Measurements from ENCODE around the gene TRAF3IP3.

The TRAF3IP3 gene, protein sequence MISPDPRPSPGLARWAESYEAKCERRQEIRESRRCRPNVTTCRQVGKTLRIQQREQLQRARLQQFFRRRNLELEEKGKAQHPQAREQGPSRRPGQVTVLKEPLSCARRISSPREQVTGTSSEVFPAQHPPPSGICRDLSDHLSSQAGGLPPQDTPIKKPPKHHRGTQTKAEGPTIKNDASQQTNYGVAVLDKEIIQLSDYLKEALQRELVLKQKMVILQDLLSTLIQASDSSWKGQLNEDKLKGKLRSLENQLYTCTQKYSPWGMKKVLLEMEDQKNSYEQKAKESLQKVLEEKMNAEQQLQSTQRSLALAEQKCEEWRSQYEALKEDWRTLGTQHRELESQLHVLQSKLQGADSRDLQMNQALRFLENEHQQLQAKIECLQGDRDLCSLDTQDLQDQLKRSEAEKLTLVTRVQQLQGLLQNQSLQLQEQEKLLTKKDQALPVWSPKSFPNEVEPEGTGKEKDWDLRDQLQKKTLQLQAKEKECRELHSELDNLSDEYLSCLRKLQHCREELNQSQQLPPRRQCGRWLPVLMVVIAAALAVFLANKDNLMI

DNA sequence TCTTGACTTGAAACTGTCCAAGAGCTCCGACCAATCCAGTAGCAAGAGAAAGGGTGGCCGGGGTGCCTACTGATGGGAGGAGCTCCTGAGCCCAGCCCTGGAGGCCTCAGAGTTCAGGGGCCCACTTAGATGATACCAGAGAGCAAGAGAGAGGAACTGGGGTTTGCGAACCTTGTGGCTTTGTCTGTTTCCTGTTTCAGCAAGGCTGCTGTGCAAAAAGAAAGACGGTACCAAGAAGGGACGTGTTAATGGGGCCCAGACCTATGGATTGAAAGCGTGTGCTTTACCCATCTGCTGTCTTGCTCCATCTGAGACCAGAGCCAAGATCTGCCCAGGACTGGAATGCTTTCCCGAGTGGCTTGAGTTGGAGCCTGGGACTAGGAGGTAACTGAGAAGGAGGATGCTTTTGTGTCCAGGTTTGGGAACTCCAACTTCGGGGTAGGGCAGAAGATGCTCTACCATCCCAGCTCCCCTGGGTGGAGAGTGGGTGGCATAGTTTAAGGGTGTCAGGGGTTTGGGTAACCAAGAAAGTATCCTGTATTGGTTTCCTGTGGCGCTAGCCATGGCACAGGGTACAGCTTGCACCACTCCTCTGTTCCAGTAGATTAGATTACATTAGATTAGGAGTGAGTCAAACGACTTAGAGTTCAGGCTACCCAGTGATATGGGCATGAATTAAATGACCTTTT lies at the start of gene TRAF3IP3:
Gene TRAF3IP3 (plus strand): TSS at position 128 of the 689 bp plus-strand sequence. CDS start 3,987 bp downstream, outside the sequence.
- DNase-seq (ENCODE audit: low read depth), result peak; percentile 55

DNA sequence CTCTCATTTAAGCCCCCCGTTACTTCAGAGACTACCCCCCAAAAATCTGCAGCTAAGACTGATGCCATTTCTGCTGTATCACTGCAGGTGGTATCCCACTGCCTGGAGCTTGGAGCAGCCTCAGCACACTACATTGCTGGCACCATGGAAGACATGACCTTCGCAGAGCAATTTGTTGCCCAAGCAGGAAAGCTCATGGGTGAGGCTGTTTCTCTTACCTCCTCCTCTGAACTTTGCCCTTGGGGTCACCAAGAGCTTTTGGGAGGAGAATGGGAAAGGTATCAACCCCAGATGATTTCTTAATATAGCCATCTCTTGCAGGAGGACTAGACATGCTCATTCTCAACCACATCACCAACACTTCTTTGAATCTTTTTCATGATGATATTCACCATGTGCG lies 49.2 kb upstream of the TRAF3IP3 start:
- no peak for DNase-seq (ENCODE audit: low read depth)

DNA sequence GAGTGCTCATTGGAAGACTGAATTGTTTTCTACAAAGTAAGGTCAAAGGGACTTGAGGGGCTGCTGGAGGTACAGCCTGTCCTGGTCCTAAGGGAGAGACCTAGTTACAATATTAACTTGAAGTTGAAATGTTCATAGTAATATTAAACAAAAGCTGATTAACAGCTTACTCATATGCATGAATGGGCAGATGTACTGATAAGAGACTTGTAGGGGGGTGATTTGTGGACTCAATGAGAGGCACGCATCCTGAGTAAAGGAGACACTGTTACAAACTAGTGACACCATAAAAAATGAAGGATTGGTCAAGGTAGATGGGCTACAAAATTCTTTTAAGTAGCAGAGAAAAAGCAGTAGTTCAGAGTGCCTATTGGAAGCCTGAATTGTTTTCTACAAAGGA lies 48.5 kb upstream of the TRAF3IP3 start:
- DNase-seq (ENCODE audit: low read depth), result no peak

GRCh38 chr1:209708297-209708696 lies 47.6 kb upstream of the TRAF3IP3 start:
- DNase-seq (ENCODE audit: low read depth), result no peak

DNA sequence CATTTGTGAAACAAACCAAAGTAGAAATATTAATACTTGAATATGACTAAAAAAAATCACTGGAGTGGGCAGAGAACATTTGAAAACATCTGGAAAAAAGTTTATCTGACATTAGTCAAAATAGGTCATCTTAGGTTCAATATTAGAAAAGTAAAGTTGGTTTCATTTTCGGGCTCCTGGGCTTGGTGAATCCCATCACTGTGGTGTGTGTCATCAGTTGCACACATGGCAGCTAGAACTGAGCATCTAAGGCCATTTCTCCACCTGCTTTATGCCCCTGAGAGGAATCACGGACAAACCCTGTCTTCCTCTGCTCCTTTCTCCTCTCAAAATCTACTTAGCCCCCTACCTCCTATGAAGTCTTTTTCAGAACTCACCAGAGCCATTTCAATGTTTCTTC lies 45.8 kb upstream of the TRAF3IP3 start:
- no peak for DNase-seq (ENCODE audit: low read depth)

DNA sequence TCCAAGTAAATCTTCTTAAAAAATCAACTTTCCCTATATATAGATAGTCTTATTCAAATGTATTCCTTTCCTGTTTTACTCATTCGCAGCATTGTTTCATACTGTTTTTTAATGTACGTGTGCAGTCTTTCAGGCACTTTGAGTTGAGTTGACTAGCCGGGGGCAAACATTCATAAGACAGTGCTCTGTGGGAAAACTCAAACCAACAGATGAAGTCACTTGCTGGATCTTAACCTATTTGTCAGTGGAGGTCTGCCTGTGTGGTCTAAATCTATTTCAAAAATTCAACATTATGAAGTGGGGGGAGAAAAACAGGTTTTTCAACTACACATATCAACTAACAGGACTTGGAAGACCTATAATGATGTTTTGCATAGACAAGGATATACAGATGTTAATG lies 45.0 kb upstream of the TRAF3IP3 start:
- no peak for DNase-seq (ENCODE audit: low read depth)

- DNase-seq (ENCODE audit: low read depth), result no peak
Measured at GRCh38 chr1:209714338-209714737, 41.5 kb upstream of the TRAF3IP3 start.

- no peak for DNase-seq (ENCODE audit: low read depth)
Measured at GRCh38 chr1:209715314-209715713, 40.5 kb upstream of the TRAF3IP3 start.

DNA sequence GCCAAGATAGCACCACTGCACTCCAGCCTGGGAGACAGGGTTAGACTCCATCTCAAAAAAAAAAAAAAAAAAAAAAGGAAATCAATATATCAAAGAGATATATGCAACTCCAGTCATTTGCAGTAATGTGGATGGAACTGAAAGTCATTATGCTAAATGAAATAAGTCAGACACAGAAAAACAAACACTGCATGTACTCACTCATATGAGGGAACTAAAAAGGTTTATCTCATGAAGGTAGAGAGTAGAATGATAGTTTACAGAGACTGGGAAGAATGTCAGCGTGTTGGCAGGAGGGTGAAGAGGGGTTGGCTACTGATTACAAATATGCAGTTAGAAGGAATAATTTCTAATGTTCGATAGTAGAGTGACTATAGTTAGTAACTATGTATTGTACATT lies 38.0 kb upstream of the TRAF3IP3 start:
- DNase-seq (ENCODE audit: low read depth), result no peak

DNA sequence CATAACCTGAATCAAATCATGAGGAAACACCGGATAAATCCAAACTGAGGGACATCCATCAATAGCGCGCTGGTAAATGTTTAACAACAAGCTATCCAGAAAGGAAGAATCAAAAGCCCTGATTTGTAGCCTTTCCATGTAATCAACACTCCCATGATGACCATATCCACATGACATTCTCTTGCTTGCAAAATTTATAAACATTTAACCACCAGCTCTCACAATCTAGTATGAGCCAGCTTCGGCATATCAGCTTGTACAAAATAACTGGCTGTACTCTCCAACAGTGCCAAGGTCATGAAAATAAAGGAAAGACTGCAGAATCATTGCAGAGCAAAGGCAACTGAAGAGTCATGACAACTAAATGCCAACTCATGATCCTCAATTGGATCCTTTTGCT lies 35.5 kb upstream of the TRAF3IP3 start:
- DNase-seq (ENCODE audit: low read depth), result no peak

- no peak for DNase-seq (ENCODE audit: low read depth)
Measured at GRCh38 chr1:209720826-209721225, 35.0 kb upstream of the TRAF3IP3 start.

GRCh38 chr1:209721323-209721722 lies 34.5 kb upstream of the TRAF3IP3 start:
- no peak for DNase-seq (ENCODE audit: low read depth)

DNA sequence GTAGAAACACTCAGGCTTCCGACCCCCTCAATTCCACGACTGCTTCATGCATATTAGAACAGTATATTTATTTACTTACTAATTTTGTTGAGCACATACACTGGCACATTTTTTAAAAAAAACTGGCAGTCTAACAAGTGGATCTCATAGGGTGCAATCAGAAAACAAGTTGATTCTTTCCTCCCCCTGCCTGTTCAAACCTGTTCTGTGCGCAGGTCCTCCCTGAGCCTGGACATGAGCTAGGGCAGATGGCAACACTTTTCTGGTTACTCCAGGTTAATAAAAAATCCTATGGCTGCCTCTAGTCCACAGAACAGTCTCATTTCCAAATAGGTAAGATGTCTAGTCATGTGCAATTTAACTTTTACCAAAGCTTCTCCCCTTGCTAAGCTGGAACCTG lies 32.6 kb upstream of the TRAF3IP3 start:
- no peak for DNase-seq (ENCODE audit: low read depth)

GRCh38 chr1:209723756-209724693 lies 31.8 kb upstream of the TRAF3IP3 start:
- peak; percentile 13 for DNase-seq (ENCODE audit: low read depth)

DNA sequence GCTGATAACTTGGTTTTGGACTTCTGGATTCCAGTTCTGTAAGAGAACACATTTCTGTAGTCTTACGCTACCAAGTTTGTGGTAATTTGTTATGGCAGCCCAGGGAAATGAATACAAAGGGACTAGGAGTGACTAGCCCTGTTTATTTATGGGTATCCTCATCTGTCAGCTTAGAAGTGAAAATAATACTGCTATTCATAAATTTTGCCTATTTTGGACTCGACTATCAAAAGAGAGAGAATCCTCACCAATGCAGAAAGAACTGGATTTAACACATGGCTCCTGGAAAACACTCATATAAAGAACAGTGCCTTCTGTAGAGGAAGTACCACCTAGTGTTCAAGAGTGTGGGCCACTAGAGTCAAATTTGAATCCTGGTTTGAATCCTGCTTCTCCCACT lies 28.6 kb upstream of the TRAF3IP3 start:
- no peak for DNase-seq (ENCODE audit: low read depth)

- no peak for DNase-seq (ENCODE audit: low read depth)
Measured at GRCh38 chr1:209727785-209728184, 28.1 kb upstream of the TRAF3IP3 start.

DNA sequence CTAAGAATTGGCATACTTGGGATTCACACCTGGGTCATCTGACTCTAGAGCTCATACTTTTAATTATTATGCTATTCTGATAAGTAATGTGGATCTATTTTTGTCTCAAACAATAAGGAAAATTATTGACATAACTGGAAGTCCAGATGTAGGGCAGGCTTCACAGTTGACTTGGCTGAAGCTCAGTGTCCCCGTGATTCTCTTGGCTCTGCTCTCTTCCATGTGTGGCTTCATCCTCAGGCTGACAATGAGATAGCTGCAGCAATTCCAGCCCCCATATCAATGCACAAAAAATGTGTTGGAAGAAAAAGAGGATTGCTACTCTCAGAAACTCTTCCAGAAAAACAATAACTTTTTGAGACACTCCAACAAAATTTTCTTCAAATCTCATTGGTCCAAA lies 27.4 kb upstream of the TRAF3IP3 start:
- DNase-seq (ENCODE audit: low read depth), result no peak

DNA sequence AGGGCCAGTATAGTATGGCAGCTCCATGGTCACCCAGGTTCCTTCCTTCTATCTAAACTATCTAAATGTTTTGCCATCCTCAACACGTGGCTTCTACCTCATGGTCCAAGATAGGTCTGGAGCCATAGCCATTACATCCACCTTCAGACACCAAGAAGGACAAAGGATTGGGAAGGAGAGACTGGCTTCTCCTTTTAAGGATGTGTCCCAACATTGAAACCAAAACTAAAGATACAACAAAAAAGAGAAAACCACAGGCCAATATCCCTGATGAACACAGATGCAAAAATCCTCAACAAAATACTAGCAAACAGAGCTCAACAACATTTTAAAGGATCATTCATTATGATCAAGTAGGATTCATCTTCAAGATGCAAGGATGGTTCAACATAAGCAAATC lies 26.4 kb upstream of the TRAF3IP3 start:
- DNase-seq (ENCODE audit: low read depth), result no peak

GRCh38 chr1:209732725-209733124 lies 23.1 kb upstream of the TRAF3IP3 start:
- DNase-seq (ENCODE audit: low read depth), result no peak

DNA sequence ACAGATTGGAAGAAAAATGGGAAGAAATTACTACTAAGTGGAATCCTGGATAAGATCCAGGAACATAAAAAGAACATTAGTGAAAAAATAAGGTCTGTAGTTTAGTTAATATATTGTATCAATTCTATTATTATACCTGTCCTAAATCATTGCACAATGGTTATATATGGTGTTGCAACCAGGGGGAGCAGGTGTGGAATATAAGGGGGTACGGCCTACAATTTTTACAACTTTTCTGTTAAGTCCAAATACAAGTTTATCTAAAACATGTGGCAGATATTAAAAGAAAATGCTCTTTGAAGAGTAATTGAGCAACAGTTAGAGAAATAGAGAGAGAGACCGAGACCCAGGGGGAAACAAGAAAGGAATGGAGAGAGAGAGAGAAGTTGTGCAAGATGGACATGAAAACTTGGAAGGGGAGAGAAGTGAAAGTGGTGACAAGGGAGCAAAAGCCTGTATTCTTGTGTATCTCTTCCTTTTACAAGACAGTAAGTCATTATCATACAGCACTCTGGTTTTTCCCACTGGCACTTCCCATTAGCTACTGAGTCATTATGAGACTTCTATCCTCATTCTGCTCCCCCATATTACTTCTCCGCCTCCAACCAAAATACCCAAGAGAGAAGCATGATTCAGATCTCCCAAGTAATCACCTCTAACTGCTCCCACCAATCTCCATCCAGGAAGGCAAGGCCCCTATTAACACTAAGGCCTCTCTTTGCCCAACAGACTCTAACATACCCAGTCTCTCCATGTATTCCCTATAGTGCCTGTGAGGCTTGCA lies 22.3 kb upstream of the TRAF3IP3 start:
- no peak for DNase-seq (ENCODE audit: low read depth)

GRCh38 chr1:209736490-209737117 lies 19.2 kb upstream of the TRAF3IP3 start:
- no peak for DNase-seq (ENCODE audit: low read depth)

Data from stimulated activated CD4-positive, alpha-beta T cell treated with anti-CD3 and anti-CD28 coated beads, Interleukin-2, amount 100 ng/mL, for 4 hours (primary cell).